Breast epithelium (tissue), 3 donors: ENCODE results near the gene IMMP2L.

Experiments used
- POLR2A ChIP-seq: fragments of 450-650 bp; IDR thresholded peaks from one replicate; pipeline ENCODE4 v1.6.1; 2016; ENCODE audit warnings: antibody characterized with exemption, mild to moderate bottlenecking, moderate library complexity
- TF ChIP-seq, protein P1 (sequence below), 3 donors: fragments of 450-650 bp; IDR thresholded peaks; one replicate each; pipeline ENCODE4 v1.5.1; 2016 to 2017; ENCODE audit warnings: antibody characterized with exemption in 3 of 3, mild to moderate bottlenecking in 3 of 3, moderate library complexity in 3 of 3

DNA sequence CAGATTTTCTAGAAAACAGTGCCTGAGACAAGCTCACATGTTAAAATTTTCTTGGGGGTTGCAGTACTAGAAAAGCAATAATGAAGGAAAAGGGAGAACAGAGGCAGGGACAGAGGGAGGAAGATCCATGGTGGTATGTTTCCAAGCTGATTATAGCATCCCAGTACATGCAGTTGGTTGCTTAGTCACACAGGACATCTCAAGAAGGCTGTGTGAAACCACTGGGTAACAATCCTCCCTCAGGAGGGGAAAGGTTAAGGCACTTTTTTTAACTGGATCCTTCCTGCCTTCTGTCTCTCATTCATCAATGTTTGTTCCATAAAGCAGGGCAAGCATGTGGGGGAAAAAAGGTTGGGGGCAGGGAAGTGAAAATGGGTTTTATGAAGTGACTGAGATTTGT, 6.1 kb upstream of the IMMP2L start:
- TF ChIP-seq, protein P1, sequence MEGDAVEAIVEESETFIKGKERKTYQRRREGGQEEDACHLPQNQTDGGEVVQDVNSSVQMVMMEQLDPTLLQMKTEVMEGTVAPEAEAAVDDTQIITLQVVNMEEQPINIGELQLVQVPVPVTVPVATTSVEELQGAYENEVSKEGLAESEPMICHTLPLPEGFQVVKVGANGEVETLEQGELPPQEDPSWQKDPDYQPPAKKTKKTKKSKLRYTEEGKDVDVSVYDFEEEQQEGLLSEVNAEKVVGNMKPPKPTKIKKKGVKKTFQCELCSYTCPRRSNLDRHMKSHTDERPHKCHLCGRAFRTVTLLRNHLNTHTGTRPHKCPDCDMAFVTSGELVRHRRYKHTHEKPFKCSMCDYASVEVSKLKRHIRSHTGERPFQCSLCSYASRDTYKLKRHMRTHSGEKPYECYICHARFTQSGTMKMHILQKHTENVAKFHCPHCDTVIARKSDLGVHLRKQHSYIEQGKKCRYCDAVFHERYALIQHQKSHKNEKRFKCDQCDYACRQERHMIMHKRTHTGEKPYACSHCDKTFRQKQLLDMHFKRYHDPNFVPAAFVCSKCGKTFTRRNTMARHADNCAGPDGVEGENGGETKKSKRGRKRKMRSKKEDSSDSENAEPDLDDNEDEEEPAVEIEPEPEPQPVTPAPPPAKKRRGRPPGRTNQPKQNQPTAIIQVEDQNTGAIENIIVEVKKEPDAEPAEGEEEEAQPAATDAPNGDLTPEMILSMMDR (IDR thresholded peaks at IDR 0.05): no peak
- TF ChIP-seq POLR2A: no peak
